Parathyroid adenoma (tissue), 2 donors: ENCODE measurements around the gene CCSER1.

ENCODE experiments used
- H2AFZ ChIP-seq: fragments of 300-600 bp; sonication (generic); one replicate; pipeline ENCODE4 v1.7.0; 2017; ENCODE audit warnings: antibody characterized with exemption, mild to moderate bottlenecking
- H3K27ac ChIP-seq: fragments of 300-600 bp; sonication (generic); one replicate; pipeline ENCODE4 v1.7.0; 2017
- H3K27me3 ChIP-seq: fragments of 300-600 bp; sonication (generic); one replicate; pipeline ENCODE4 v1.7.0; 2017; ENCODE audit warnings: low read length; ENCODE audit not compliant: control insufficient read depth, insufficient read depth
- H3K36me3 ChIP-seq: fragments of 300-600 bp; sonication (generic); one replicate; pipeline ENCODE4 v1.7.0; 2017; ENCODE audit warnings: low read length; ENCODE audit not compliant: control insufficient read depth, insufficient read depth
- H3K4me1 ChIP-seq: fragments of 300-600 bp; sonication (generic); one replicate; pipeline ENCODE4 v1.7.0; 2017; ENCODE audit warnings: control low read depth
- H3K4me2 ChIP-seq: fragments of 300-600 bp; sonication (generic); one replicate; pipeline ENCODE4 v1.7.0; 2017; ENCODE audit warnings: low read length
- H3K4me3 ChIP-seq: fragments of 300-600 bp; sonication (generic); one replicate; pipeline ENCODE4 v1.7.0; 2017; ENCODE audit warnings: low read depth, low read length
- H3K79me2 ChIP-seq: fragments of 300-600 bp; sonication (generic); one replicate; pipeline ENCODE4 v1.7.0; 2017; ENCODE audit warnings: control low read depth
- H3K9ac ChIP-seq: fragments of 300-600 bp; sonication (generic); one replicate; pipeline ENCODE4 v1.7.0; 2017; ENCODE audit warnings: mild to moderate bottlenecking
- H3K9me3 ChIP-seq: fragments of 300-600 bp; sonication (generic); one replicate; pipeline ENCODE4 v1.7.0; 2017; ENCODE audit warnings: low read length; ENCODE audit not compliant: control insufficient read depth
- CTCF ChIP-seq: fragments of 300-600 bp; sonication (generic); IDR thresholded peaks from one replicate; pipeline ENCODE4 v1.7.0; 2017; ENCODE audit warnings: antibody characterized with exemption, mild to moderate bottlenecking
- donor health status: primary hyperparathyroidism.

CCSER1 gene

GRCh38 chr4:90103991-90104390, 23.2 kb upstream of the CCSER1 start:
- H3K4me2 ChIP-seq, result no peak overlapping the region
- H2AFZ ChIP-seq, result no peak overlapping the region
- no peak overlapping the region for H3K27ac ChIP-seq
- no peaks in the 10 kb centered on the region for H3K36me3 ChIP-seq
- no peak for TF ChIP-seq CTCF
- H3K27me3 ChIP-seq, result no peaks in the 10 kb centered on the region
- no peaks in the 10 kb centered on the region for H3K79me2 ChIP-seq
- H3K9me3 ChIP-seq, result no peaks in the 10 kb centered on the region
- H3K9ac ChIP-seq, result no peak overlapping the region
- no peaks in the 10 kb centered on the region for H3K4me1 ChIP-seq
- no peak overlapping the region for H3K4me3 ChIP-seq

GRCh38 chr4:90105274-90105673, 21.9 kb upstream of the CCSER1 start:
- Histone ChIP-seq H3K27me3 (no peaks in the 10 kb centered on the region), H3K4me1 (no peaks in the 10 kb centered on the region), H3K4me2 (peak overlapping the region; percentile 24), H3K4me3 (no peak overlapping the region), H3K79me2 (no peaks in the 10 kb centered on the region), H3K36me3 (no peaks in the 10 kb centered on the region), H2AFZ (peak overlapping the region; percentile 22), H3K9me3 (no peaks in the 10 kb centered on the region), H3K27ac (no peak overlapping the region), H3K9ac (no peak overlapping the region)
- TF ChIP-seq CTCF, result no peak

DNA sequence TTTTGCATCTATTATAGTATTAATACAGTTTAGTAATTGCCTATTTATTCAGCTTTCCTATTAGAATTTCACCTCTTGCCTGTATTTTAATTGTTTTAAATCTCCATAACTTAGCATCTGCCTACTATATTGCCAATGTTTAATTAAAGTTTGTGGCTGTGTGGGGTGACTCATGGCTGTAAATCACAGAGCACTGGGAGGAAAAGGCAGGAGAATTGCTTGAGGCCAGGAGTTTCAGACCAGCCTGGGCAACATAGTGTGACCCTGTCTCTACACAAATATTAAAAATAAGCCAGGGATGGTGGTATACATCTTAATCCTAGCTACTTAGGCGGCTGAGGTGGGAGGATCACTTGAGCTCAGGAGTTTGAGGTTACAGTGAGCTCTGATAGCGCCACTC, 14.5 kb upstream of the CCSER1 start:
- no peak overlapping the region for H3K9ac ChIP-seq
- no peaks in the 10 kb centered on the region for H3K36me3 ChIP-seq
- no peaks in the 10 kb centered on the region for H3K79me2 ChIP-seq
- no peaks in the 10 kb centered on the region for H3K9me3 ChIP-seq
- H3K4me2 ChIP-seq, result no peak overlapping the region
- TF ChIP-seq CTCF, result no peak
- no peak overlapping the region for H3K27ac ChIP-seq
- H3K4me1 ChIP-seq, result no peaks in the 10 kb centered on the region
- H3K4me3 ChIP-seq, result no peak overlapping the region
- no peaks in the 10 kb centered on the region for H3K27me3 ChIP-seq
- H2AFZ ChIP-seq, result no peak overlapping the region

- Histone ChIP-seq H3K27me3 (no peaks in the 10 kb centered on the region), H3K4me3 (no peak overlapping the region), H3K9me3 (no peaks in the 10 kb centered on the region), H3K9ac (no peak overlapping the region), H3K4me2 (no peak overlapping the region), H3K36me3 (no peaks in the 10 kb centered on the region), H3K4me1 (no peaks in the 10 kb centered on the region), H3K79me2 (no peaks in the 10 kb centered on the region), H2AFZ (no peak overlapping the region), H3K27ac (no peak overlapping the region)
- TF ChIP-seq CTCF, result no peak
Observed at GRCh38 chr4:90113881-90114457, 13.2 kb upstream of the CCSER1 start.

DNA sequence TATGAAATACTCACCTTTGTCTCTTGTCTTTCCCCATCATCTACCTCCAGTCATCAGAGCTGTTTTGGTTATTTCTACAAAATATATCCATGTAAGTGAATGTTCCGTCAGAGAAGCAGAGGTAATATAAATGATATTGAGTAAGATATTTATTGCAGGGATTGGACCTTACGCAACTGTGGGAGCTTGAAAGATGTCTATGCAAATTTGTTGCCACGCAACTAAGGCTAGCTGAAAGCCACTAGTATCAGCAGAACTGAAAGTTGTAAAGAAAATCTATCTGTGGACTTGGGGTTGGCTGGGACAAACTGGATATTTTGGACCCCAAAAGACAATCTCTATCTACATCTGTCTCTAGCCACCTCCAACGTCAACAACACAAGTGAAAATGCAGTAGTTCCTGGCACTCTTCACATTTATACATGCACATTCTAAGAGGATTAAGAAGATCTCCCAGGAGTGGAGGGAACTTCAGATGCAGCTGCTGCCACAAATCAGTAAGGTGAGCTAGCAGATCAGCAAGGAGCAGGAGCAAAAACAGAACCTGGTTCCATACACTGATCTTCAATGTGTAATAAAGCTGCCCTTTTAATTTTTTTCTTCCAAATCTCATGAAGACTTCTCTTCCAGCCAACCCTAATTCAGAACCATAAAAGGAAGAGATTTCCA, 8.5 kb upstream of the CCSER1 start:
- Histone ChIP-seq H3K27ac (no peak overlapping the region), H3K4me1 (no peaks in the 10 kb centered on the region), H3K9ac (no peak overlapping the region), H3K4me3 (no peak overlapping the region), H3K9me3 (no peaks in the 10 kb centered on the region), H3K27me3 (no peaks in the 10 kb centered on the region), H3K79me2 (no peaks in the 10 kb centered on the region), H2AFZ (no peak overlapping the region), H3K4me2 (no peak overlapping the region), H3K36me3 (no peaks in the 10 kb centered on the region)
- no peak for TF ChIP-seq CTCF
